Liver (tissue), 9 donors: ENCODE measurements around the gene MYO9A. TPM values are rescaled to one million over a fixed set of nuclear protein-coding genes. Genes with fewer than 3 reads are reported as not detected.

Source experiments
- DNase-seq: peaks from one replicate; pipeline ENCODE4 v3.0.0-alpha.2; 2017; ENCODE audit warnings: low spot score
- H3K27ac ChIP-seq, 2 donors: one replicate each; pipeline ENCODE4 v1.7.0; 2013; ENCODE audit warnings: inconsistent platforms in 2 of 2, low read length in 2 of 2, control low read depth in 1 of 2, low read depth in 1 of 2, mild to moderate bottlenecking in 1 of 2
- H3K27me3 ChIP-seq, 4 donors: one replicate each; pipeline versions ENCODE4 v1.6.1 to v1.7.0; 2013; ENCODE audit warnings: low read length in 3 of 4, inconsistent platforms in 1 of 4, mild to moderate bottlenecking in 1 of 4, moderate library complexity in 1 of 4; ENCODE audit not compliant: control insufficient read depth in 4 of 4, insufficient read depth in 4 of 4
- H3K36me3 ChIP-seq, 4 donors: one replicate each; pipeline versions ENCODE4 v1.6.1 to v1.7.0; 2013; ENCODE audit warnings: low read length in 3 of 4, mild to moderate bottlenecking in 3 of 4, low read depth in 1 of 4, moderate library complexity in 1 of 4; ENCODE audit not compliant: control insufficient read depth in 4 of 4, insufficient read depth in 3 of 4
- H3K4me1 ChIP-seq, 4 donors: one replicate each; pipeline versions ENCODE4 v1.6.1 to v1.7.0; 2013; ENCODE audit warnings: low read length in 3 of 4, mild to moderate bottlenecking in 3 of 4, moderate library complexity in 1 of 4; ENCODE audit not compliant: control insufficient read depth in 4 of 4, insufficient read depth in 4 of 4
- H3K4me3 ChIP-seq, 3 donors: one replicate each; pipeline versions ENCODE4 v1.6.1 to v1.7.0; 2013; ENCODE audit warnings: low read length in 3 of 3, control low read depth in 1 of 3, low read depth in 1 of 3, mild to moderate bottlenecking in 1 of 3
- H3K9ac ChIP-seq, 2 donors: one replicate each; pipeline ENCODE4 v1.7.0; 2013; ENCODE audit warnings: low read length in 2 of 2, mild to moderate bottlenecking in 2 of 2, moderate library complexity in 2 of 2, control low read depth in 1 of 2, low read depth in 1 of 2
- H3K9me3 ChIP-seq, 4 donors: one replicate each; pipeline versions ENCODE4 v1.6.1 to v1.7.0; 2013; ENCODE audit warnings: low read length in 3 of 4; ENCODE audit not compliant: control insufficient read depth in 4 of 4
- EGR1 ChIP-seq, 2 donors: IDR thresholded peaks; 2 replicates each; pipeline ENCODE4 v1.6.1; 2016 to 2018; ENCODE audit warnings: antibody characterized with exemption in 2 of 2, low read depth in 2 of 2
- FOXA1 ChIP-seq: IDR thresholded peaks from 2 replicates; pipeline ENCODE4 v1.6.1; 2016; ENCODE audit warnings: antibody characterized with exemption
- GABPA ChIP-seq, 2 donors: IDR thresholded peaks in 1 of 2; conservative IDR thresholded peaks in 1 of 2; 2 replicates each; pipeline ENCODE4 v1.6.1; 2016; ENCODE audit warnings: antibody characterized with exemption in 2 of 2, mild to moderate bottlenecking in 1 of 2, moderate library complexity in 1 of 2
- HNF4A ChIP-seq, 2 donors: conservative IDR thresholded peaks; 2 replicates each; pipeline ENCODE4 v1.6.1; 2016; ENCODE audit warnings: antibody characterized with exemption in 2 of 2, mild to moderate bottlenecking in 2 of 2
- HNF4G ChIP-seq: IDR thresholded peaks from 2 replicates; pipeline ENCODE4 v1.6.1; 2016; ENCODE audit warnings: antibody characterized with exemption
- JUND ChIP-seq, 2 donors: IDR thresholded peaks; 2 replicates each; pipeline ENCODE4 v1.6.1; 2016; ENCODE audit warnings: antibody characterized with exemption in 2 of 2
- MAX ChIP-seq: IDR thresholded peaks from 2 replicates; pipeline ENCODE4 v1.6.1; 2016; ENCODE audit warnings: antibody characterized with exemption
- NR2F2 ChIP-seq: IDR thresholded peaks from 2 replicates; pipeline ENCODE4 v1.6.1; 2016; ENCODE audit warnings: antibody characterized with exemption
- RAD21 ChIP-seq, 2 donors: IDR thresholded peaks; 2 replicates each; pipeline ENCODE4 v1.6.1; 2016; ENCODE audit warnings: antibody characterized with exemption in 2 of 2, mild to moderate bottlenecking in 2 of 2
- REST ChIP-seq: IDR thresholded peaks from 2 replicates; pipeline ENCODE4 v1.6.1; 2016; ENCODE audit warnings: antibody characterized with exemption, mild to moderate bottlenecking
- RXRA ChIP-seq, 2 donors: IDR thresholded peaks; 2 replicates each; pipeline ENCODE4 v1.6.1; 2017 to 2018; ENCODE audit warnings: antibody characterized with exemption in 2 of 2, mild to moderate bottlenecking in 1 of 2
- SP1 ChIP-seq: IDR thresholded peaks from 2 replicates; pipeline ENCODE4 v1.6.1; 2018; ENCODE audit warnings: antibody characterized with exemption, mild to moderate bottlenecking
- TAF1 ChIP-seq: conservative IDR thresholded peaks from 2 replicates; pipeline ENCODE4 v1.6.1; 2016; ENCODE audit warnings: antibody characterized with exemption, mild to moderate bottlenecking
- YY1 ChIP-seq: IDR thresholded peaks from 2 replicates; pipeline ENCODE4 v1.6.1; 2016; ENCODE audit warnings: antibody characterized with exemption, mild to moderate bottlenecking
- ZBTB33 ChIP-seq: IDR thresholded peaks from 2 replicates; pipeline ENCODE4 v1.6.1; 2016; ENCODE audit warnings: antibody characterized with exemption
- WGBS: extraction: QIAGEN DNeasy Blood & Tissue Kit; methylation state at CpG from one replicate; pipeline ENCODE4 v1.1.7; 2013; 5-methylcytosine and 5-hydroxymethylcytosine counted together
- polyA plus RNA-seq, 2 donors: library from polyadenylated mRNA; stranded (reverse) in 1 of 2; unstranded in 1 of 2; fragments of 200-250 nt in 1 of 2; fragments of >200 nt in 1 of 2; fragmentation: Nextera tagmentation in 1 of 2; extraction: Ambion mirVana in 1 of 2; gene quantifications; one replicate each; pipeline versions ENCODE4 v1.2.1 to v1.2.3, GENCODE V29; 2013 to 2015
- total RNA-seq, 2 donors: library from RNA; depleted of rRNA; stranded (reverse); fragments of >200 nt; gene quantifications; one replicate each; pipeline ENCODE4 v1.2.3, GENCODE V29; 2014
- TF ChIP-seq, protein P1 (sequence below): fragments of 150-350 bp; IDR thresholded peaks from 2 replicates; pipeline ENCODE4 v1.5.1; 2017; ENCODE audit warnings: improper control_type of control experiment, low read depth, low read length; ENCODE audit not compliant: missing input control
- donor health status: healthy.
- donor health status: healthy.
- donor health status: healthy.
- donor health status: healthy.
- donor health status: healthy.

MYO9A gene
- total and polyA plus RNA-seq, 4 donors = 1.4 to 14.9 (median 8.4) TPM

- H3K9me3 ChIP-seq = no peaks in the 10 kb centered on the region
- no peak overlapping the region for H3K27ac ChIP-seq
- no peaks in the 10 kb centered on the region for H3K4me1 ChIP-seq
- H3K36me3 ChIP-seq = no peaks in the 10 kb centered on the region
- H3K27me3 ChIP-seq = no peaks in the 10 kb centered on the region
- no peak overlapping the region for H3K4me3 ChIP-seq
- H3K9ac ChIP-seq = no peak overlapping the region
- DNase-seq = no peak
- TF ChIP-seq JUND (IDR thresholded peaks at IDR 0.05) (no peak), TAF1 (no peak), ZBTB33 (no peak), REST (no peak), SP1 (no peak), RAD21 (IDR thresholded peaks at IDR 0.05) (no peak), GABPA (IDR thresholded peaks at IDR 0.05 in 1 of 2, conservative IDR thresholded peaks at IDR 0.05 in 1 of 2) (no peak), NR2F2 (no peak), MAX (no peak)
- WGBS = 93% methylated on average over 4 of the region's 4 CpGs
Observed at GRCh38 chr15:72034859-72035650, 82.9 kb downstream of the MYO9A start.

- DNase-seq = no peak
- Histone ChIP-seq H3K9ac (no peak overlapping the region), H3K4me3 (no peak overlapping the region), H3K27me3 (no peaks in the 10 kb centered on the region), H3K4me1 (no peaks in the 10 kb centered on the region), H3K9me3 (no peaks in the 10 kb centered on the region), H3K36me3 (no peaks in the 10 kb centered on the region), H3K27ac (no peak overlapping the region)
- TF ChIP-seq TAF1 = no peak
- TF ChIP-seq, protein P1, sequence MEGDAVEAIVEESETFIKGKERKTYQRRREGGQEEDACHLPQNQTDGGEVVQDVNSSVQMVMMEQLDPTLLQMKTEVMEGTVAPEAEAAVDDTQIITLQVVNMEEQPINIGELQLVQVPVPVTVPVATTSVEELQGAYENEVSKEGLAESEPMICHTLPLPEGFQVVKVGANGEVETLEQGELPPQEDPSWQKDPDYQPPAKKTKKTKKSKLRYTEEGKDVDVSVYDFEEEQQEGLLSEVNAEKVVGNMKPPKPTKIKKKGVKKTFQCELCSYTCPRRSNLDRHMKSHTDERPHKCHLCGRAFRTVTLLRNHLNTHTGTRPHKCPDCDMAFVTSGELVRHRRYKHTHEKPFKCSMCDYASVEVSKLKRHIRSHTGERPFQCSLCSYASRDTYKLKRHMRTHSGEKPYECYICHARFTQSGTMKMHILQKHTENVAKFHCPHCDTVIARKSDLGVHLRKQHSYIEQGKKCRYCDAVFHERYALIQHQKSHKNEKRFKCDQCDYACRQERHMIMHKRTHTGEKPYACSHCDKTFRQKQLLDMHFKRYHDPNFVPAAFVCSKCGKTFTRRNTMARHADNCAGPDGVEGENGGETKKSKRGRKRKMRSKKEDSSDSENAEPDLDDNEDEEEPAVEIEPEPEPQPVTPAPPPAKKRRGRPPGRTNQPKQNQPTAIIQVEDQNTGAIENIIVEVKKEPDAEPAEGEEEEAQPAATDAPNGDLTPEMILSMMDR = no peak
- TF ChIP-seq ZBTB33 = no peak
- no peak for TF ChIP-seq MAX
- no peak for TF ChIP-seq HNF4A (conservative IDR thresholded peaks at IDR 0.05)
- TF ChIP-seq FOXA1 = no peak
- TF ChIP-seq REST = no peak
- no peak for TF ChIP-seq RXRA (IDR thresholded peaks at IDR 0.05)
- no peak for TF ChIP-seq JUND (IDR thresholded peaks at IDR 0.05)
- TF ChIP-seq HNF4G = no peak
- TF ChIP-seq EGR1 (IDR thresholded peaks at IDR 0.05; ENCODE audit: low read depth in 2 of 2) = no peak
- TF ChIP-seq YY1 = no peak
- TF ChIP-seq SP1 = no peak
- WGBS = 99% methylated on average over 1 of the region's 1 CpG
Observed at GRCh38 chr15:72034351-72034750, 83.6 kb downstream of the MYO9A start.
